ENCODE measurements around the gene DOCK2. TPM values are rescaled to one million over a fixed set of nuclear protein-coding genes. Genes with fewer than 3 reads are reported as not detected.

The DOCK2 gene
- total RNA-seq, 1 experiment from 2014 or later = not detected

GRCh38 chr5:169850409-169850808, 213.3 kb downstream of the DOCK2 start:
- TF ChIP-seq, protein P1, sequence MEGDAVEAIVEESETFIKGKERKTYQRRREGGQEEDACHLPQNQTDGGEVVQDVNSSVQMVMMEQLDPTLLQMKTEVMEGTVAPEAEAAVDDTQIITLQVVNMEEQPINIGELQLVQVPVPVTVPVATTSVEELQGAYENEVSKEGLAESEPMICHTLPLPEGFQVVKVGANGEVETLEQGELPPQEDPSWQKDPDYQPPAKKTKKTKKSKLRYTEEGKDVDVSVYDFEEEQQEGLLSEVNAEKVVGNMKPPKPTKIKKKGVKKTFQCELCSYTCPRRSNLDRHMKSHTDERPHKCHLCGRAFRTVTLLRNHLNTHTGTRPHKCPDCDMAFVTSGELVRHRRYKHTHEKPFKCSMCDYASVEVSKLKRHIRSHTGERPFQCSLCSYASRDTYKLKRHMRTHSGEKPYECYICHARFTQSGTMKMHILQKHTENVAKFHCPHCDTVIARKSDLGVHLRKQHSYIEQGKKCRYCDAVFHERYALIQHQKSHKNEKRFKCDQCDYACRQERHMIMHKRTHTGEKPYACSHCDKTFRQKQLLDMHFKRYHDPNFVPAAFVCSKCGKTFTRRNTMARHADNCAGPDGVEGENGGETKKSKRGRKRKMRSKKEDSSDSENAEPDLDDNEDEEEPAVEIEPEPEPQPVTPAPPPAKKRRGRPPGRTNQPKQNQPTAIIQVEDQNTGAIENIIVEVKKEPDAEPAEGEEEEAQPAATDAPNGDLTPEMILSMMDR (IDR thresholded peaks at IDR 0.05; ENCODE audit: unreplicated experiment) = no peak
- no peaks in the 10 kb centered on the region for H3K36me3 Mint-ChIP-seq (ENCODE audit: insufficient read depth, unreplicated experiment)
- DNase-seq = no peak
- BruUV-seq (replicated peaks) = no TSS peak
- H3K9me3 Mint-ChIP-seq (ENCODE audit: low read depth, unreplicated experiment) = peaks cover 7% of the 10 kb centered on the region
- CTCF ChIA-PET = interaction anchor here (0.6 kb wide), 1 partner anchor 109 kb away, joined by 3 read pairs; no protein-coding TSS in a partner anchor
- no peak overlapping the region for H3K4me3 Mint-ChIP-seq (ENCODE audit: low read depth, unreplicated experiment)
- peaks cover 34% of the 10 kb centered on the region for H3K27me3 Mint-ChIP-seq (ENCODE audit: unreplicated experiment)
- H3K4me1 Mint-ChIP-seq (ENCODE audit: low read depth, unreplicated experiment) = no peaks in the 10 kb centered on the region
- no peak overlapping the region for H3K27ac Mint-ChIP-seq (ENCODE audit: unreplicated experiment)
- intact Hi-C loops (cut with micrococcal nuclease; ENCODE audit: unreplicated experiment) = no loop called here

DNA sequence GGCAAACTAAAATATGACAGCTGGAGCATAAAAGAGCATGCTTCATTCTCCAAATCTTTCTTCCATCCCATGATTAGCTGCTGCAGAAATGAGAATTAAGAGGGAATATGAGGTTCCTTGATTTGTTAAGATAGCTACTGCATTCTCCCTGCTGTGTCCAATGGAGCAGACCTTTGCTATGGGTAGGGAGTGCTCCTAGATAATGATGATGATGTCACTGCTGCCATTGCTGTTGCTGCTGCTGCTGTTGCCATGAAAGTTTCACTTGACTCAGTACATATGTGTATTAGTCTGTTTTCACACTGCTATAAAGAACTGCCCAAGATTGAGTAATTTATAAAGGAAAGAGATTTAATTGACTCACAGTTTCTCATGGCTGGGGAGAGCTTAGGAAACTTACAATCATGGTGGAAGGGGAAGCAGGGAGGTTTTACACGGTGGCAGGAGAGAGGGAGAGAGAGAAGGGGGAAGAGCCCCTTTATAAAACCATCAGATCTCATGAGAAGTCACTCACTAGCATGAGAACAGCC, 214.3 kb downstream of the DOCK2 start:
- H3K4me3 Mint-ChIP-seq (ENCODE audit: low read depth, unreplicated experiment) = no peak overlapping the region
- TF ChIP-seq, protein P1 (IDR thresholded peaks at IDR 0.05; ENCODE audit: unreplicated experiment) = no peak
- BruUV-seq (replicated peaks) = no TSS peak
- no peaks in the 10 kb centered on the region for H3K36me3 Mint-ChIP-seq (ENCODE audit: insufficient read depth, unreplicated experiment)
- H3K27ac Mint-ChIP-seq (ENCODE audit: unreplicated experiment) = no peak overlapping the region
- DNase-seq = no peak
- peaks cover 38% of the 10 kb centered on the region for H3K27me3 Mint-ChIP-seq (ENCODE audit: unreplicated experiment)
- H3K4me1 Mint-ChIP-seq (ENCODE audit: low read depth, unreplicated experiment) = no peaks in the 10 kb centered on the region
- CTCF ChIA-PET = no interaction called here
- H3K9me3 Mint-ChIP-seq (ENCODE audit: low read depth, unreplicated experiment) = peaks cover 7% of the 10 kb centered on the region
- intact Hi-C loops (cut with micrococcal nuclease; ENCODE audit: unreplicated experiment) = no loop called here

DNA sequence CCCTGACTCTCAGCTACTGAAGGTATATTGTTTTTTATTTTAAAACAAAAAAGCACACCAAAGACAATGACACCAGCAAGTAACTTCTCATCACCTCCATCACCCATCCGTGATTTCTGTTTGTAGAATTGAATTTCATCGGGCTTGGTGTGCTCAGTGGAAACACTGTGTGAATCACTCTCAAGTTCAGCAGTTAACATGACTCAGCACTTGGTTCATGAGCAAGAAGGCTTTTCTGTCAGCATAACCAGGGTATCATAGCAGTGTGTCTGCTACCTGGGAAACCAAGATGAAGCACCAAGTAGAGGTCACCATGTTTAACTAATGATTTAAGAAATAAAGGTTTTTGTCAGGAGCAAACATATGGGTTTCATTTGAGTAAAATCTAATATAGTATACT, 219.5 kb downstream of the DOCK2 start:
- no TSS peak for BruUV-seq (replicated peaks)
- CTCF ChIA-PET = no interaction called here
- Mint-ChIP-seq H3K36me3 (ENCODE audit: insufficient read depth, unreplicated experiment) (no peaks in the 10 kb centered on the region), H3K4me3 (ENCODE audit: low read depth, unreplicated experiment) (no peak overlapping the region), H3K27me3 (ENCODE audit: unreplicated experiment) (peaks cover 53% of the 10 kb centered on the region), H3K27ac (ENCODE audit: unreplicated experiment) (no peak overlapping the region), H3K4me1 (ENCODE audit: low read depth, unreplicated experiment) (no peaks in the 10 kb centered on the region), H3K9me3 (ENCODE audit: low read depth, unreplicated experiment) (peaks cover 2% of the 10 kb centered on the region)
- intact Hi-C loops (cut with micrococcal nuclease; ENCODE audit: unreplicated experiment) = no loop called here
- no peak for DNase-seq
- TF ChIP-seq, protein P1 (IDR thresholded peaks at IDR 0.05; ENCODE audit: unreplicated experiment) = no peak

DNA sequence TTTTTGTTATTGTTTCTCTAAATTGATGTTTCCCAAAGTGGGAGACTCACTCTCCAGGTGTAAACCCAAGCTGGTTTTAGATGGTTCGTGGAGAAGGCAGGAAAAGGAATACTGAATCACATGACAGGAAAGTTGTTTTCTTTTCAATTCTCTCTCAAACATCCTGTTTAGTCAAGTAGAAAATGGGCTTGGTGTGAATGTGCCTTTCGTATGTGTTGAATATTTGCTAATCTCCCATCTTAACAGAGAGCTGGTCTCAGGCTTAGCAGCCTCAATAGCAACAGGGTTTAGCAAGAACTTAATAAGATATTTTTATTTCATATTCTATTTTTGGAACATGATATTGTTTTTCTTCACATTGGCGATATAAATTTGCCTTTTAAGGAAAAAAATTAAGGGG, 223.5 kb downstream of the DOCK2 start:
- no peaks in the 10 kb centered on the region for H3K9me3 Mint-ChIP-seq (ENCODE audit: low read depth, unreplicated experiment)
- DNase-seq = no peak
- H3K27me3 Mint-ChIP-seq (ENCODE audit: unreplicated experiment) = peaks cover 61% of the 10 kb centered on the region
- H3K4me1 Mint-ChIP-seq (ENCODE audit: low read depth, unreplicated experiment) = no peaks in the 10 kb centered on the region
- CTCF ChIA-PET = no interaction called here
- TF ChIP-seq, protein P1 (IDR thresholded peaks at IDR 0.05; ENCODE audit: unreplicated experiment) = no peak
- no peak overlapping the region for H3K4me3 Mint-ChIP-seq (ENCODE audit: low read depth, unreplicated experiment)
- BruUV-seq (replicated peaks) = no TSS peak
- intact Hi-C loops (cut with micrococcal nuclease; ENCODE audit: unreplicated experiment) = no loop called here
- no peaks in the 10 kb centered on the region for H3K36me3 Mint-ChIP-seq (ENCODE audit: insufficient read depth, unreplicated experiment)
- H3K27ac Mint-ChIP-seq (ENCODE audit: unreplicated experiment) = no peak overlapping the region

Data from Calu3 (cell line).